SW480 (cell line): ENCODE data around the gene ACSL3.

Source experiments
- DNase-seq: peaks from one replicate; pipeline ENCODE4 v3.0.0-alpha.2; 2016; ENCODE audit warnings: low spot score

The ACSL3 gene

DNA sequence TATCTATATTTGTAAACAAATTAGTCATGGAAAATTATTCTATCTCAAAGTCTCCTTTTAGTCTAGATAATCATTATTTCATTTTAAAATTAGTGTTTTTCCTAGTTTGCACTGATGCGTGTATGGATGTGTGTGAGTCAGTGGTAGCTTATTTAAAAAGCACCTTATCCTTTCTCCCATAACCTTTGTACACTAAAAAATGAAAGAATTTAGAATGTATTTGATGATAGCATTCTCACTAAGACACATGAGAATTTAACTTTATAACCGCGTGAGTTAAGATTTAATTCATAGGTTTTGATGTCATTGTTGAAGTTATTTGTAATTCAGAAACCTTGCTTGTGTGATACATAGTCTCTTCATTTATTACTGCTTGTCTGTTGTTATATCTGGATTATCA, 81.7 kb downstream of the ACSL3 start:
- no peak for DNase-seq

DNA sequence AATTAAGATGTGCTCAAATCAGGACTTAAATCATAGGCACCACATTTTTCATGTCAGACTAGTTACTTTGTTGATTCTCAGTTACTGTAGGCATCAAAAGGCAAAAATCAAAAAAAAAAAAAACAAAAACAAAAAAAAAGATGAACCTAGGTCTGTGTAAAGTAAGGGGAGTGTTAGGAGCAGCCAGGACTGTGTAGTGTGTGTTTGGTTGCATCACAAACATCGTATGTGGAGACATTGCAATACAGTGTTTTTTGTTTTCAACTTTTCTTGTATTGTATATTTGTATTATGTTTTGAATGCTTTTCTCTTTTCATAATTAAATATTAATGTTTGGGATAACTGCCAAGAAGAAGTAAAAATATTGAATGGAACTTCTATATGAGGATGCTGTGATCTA, 82.1 kb downstream of the ACSL3 start:
- no peak for DNase-seq

DNA sequence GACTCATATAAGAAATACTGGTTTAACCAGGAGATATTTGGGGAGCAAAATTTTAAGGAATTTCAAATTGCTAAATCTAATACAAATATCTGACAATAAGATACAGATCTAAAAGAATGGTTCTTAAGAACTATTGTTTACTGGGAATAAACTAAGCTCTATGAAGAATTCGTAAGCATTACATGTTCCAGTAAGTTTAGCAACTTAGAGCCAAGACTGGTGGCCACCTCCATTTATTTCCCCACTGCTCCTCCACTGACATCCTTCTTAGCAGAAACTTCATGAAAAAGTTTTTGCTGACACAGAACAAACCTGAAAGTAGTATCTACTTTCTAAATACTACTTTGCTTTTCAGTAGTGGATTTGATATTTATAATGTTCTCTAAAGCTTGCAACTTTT, 83.0 kb downstream of the ACSL3 start:
- no peak for DNase-seq

DNA sequence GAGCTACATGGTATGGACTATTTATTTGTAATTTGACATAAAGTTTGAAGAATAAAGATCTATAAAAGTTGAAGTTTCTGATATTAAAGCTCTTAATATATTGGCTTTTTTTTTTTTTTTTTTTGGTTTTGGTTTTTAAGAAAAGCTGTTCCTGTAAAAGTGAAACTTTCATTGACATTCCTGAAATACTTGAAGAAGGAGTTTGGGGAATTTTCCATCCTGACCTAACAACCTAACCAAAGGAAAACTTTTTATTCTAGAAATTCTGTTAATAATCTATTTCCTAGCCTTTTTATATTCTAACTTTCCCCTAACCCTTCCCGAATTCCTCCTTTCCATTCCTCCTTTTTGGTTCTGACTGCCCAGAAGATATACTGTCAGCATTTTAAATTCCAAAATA, 83.7 kb downstream of the ACSL3 start:
- DNase-seq: no peak

DNA sequence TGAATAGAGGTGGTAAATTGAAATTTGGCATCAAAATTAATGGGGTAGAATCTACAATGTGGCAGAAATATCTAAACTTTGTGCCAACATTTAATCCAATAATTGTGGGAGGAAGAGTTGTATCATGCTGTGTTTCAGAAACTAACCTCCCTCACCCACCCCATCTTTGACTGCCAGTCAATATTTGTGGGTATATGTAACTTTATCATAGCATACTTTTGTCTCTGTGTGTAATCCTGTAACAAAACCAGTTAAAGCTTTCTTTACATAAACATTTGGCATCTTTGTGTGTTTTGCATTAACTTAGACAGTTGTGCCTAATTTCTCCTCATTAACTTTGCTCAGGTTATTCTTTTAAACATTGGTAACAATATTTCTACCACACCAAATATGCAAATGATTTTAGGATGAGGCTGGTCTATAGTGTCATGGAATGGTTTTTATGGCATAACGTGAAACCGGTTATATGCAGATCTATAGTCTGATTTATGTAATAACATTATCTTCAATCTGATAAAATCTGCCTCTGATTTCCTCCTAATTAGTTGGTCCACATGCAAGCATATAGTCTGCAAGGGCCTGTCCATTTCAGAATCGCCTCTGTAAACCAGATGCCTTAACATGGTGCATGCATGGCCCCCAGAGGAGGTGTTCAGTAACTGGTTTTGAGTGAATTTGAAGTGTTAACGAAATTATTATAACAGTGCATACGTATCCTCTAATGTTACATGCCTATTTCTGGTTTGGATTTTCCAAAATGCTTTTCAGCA, 84.3 kb downstream of the ACSL3 start:
- no peak for DNase-seq

DNA sequence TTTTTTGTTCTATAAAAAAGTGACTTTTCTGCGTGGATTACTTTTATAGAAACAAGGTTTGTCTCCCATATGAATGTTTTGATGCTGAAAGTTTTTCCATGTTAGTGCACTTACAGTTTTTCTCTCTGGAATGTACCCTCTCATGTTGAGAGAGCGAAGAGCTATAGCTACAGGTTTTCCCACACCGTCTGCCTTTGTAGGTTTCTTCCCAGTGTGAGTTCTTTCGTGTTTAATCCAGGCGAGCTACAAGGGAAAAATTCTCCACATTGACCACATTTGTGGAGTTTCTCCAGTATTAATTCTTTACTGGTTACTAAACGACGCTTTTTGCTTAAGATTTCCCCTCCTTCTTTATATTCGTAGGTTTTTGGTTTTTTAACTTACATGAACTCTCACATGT, 85.1 kb downstream of the ACSL3 start:
- DNase-seq: no peak

DNA sequence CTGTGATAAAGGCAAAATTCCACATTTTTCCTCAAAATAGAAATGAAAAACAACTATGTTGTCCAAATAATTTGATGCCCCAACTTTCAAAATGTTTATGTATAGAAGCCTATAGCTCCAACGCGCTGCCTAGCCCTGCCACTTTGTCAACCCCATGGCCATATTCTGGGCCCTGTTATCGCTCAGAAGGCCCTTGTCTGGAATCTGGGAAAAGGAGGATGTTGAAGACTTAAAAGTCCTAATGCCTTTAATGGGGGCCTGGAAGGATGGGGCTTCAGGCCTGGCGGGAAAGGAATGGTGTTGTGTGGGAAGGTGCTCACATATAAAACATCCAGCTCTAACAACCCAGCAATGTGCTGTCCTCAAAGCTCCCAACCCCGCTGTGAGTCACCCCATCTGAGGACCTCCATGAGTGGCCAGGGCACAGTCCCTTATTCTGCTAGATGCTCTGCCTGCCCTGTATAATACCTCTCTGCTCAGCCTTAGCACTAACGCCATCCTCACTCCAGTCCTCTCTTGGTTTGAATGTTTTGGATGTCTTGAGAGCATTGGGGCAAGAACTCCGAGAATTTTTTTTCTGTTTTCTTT, 86.0 kb downstream of the ACSL3 start:
- no peak for DNase-seq

DNA sequence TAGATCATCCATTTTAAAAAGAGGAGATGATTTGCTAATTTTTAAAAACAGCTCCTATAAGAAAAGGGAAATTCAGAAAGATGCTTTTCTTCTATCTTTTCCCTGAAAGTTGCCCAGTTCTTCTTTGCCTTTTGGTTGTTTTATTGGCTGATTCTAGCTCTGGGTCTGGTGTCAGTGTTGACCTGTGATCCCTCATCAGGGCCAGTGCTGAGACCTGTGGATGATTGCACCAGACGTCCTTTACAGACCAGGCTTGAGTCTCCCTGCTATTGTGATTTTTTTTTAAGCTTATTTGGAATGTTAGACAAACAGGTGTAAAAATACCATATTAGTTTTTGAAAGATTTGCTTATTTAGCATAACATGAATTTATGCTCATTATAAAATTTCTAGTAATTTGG, 88.2 kb downstream of the ACSL3 start:
- DNase-seq: no peak

DNA sequence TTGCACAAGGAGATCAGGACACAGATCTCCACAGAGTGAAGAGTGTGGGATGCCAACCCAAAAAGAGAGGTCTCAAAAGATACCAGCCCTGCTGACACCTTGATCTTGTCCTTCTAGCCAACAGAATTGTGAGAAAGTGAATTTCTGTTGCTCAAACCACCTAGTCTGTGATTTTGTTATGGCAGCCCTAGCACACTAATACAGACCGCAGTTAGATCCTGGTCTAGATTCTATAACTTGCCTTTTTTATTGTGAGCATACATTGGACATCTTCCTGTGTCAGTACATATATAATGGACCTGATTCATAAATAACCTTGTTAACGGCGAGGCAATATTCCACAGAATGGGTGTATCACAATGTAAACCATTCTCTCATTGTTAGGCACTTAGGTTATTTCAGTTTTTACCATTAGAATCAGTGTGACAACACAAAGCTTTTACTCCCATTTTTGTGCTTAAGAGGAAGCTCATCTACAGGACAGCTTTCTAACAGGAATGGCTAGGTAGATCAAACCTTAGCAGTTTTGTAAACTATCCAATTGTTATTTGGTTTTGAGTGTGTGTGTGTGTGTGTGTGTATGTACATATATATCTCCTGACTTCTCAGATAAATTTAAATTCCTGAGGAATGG, 89.0 kb downstream of the ACSL3 start:
- DNase-seq: no peak

DNA sequence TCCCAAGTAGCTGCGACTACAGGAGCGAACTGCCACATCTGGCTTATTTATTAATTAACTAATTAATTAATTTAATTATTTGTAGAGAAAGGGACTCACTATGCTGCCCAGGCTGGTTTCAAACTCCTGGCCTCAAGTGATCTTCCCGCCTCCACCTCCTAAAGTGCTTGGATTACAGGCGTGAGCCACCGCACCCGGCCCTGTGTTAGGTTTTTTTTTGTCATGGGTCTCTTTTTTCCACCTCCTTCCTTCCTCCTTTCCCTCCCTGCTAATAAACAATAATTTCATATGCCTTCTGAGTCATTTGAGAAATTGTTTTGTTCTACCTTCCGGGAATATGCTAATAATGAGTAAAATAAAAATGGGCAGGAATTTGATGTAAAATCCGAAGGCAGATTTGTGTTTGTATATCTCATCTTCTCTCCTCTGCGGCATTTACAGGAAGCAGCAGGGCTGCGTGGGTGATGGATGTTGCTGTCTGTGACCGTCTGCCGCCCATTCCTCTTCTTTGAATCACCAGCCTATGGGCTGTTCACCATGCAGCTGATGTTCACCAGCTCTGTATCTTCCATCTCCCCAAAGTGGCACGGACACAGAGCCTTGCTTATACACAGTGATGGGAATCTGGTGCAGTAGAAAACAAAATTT, 89.9 kb downstream of the ACSL3 start:
- DNase-seq: no peak

DNA sequence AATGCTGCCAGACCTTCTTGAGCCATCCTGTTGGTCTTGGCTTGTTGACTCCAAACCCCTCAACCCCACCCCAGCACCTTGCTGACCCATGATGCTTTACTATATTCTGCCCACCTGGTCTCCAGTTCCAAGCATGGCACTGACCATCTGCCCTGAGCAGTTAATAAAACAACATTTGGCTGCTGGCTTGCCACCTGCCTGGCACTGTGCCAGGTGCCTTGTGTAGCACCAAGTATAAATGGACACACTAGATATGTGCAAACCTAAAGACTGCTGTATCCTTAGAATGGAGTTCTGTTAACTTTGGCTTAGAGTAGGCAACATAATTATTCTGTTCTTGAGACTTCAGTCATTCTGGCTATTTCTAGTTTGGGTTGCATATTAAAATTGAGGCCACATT, 91.4 kb downstream of the ACSL3 start:
- DNase-seq: no peak

DNA sequence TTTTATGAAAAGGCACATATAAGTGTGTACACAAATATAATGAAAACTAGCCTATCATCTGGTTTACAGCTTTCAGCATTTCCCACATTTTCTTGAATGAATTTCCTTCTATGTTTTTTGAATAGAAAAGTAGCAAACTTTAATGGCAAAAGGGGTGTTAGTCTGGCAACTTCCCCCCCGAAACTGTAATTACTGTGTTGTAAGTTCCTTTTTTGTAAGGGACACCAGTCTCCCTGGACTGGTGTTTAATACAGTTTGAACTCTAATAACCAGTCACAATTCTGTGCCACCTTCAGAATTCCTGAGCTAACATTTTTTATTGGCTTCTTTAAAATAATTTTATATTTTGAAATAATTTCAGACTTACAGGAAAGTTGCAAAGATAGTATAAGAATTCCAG, 94.2 kb downstream of the ACSL3 start:
- no peak for DNase-seq

DNA sequence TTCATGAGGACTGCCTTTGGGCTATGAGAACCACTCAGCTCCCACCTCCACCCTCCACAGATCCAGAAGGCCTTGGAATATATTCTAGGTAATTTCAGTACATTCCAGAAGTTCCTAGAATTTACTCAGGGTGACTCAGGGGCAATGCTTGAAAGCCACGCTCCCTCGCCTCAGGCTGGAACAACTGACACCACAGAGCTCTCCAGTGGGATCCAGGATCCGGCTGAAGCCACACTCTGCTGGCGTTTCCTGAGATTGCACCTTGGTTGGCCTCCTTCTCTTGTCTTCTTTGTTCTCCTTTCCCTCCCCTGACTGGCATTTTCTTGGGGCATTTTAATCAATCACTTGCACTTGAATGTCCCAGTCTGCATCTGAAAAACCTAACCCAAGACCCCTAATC, 98.5 kb downstream of the ACSL3 start:
- DNase-seq: peak; percentile 49

DNA sequence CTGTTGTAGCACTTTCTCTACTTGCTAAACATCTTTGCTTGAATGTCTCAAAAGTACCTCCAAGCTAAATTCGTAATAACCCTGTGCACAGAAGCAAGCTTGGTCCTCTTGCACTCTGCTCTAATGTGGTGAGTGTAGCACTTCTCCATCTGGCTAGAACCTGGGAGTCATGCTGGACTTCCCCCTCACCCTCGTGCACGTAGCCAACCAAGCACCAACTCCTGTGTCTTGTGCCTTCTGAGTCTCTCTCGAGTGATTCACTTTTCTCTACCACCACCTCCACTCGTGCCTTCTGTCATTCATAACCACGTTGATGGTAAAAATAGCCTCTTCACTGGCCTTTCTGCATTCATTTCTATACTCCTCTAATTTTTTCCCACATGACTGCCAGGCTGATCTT, 99.3 kb downstream of the ACSL3 start:
- DNase-seq: no peak

DNA sequence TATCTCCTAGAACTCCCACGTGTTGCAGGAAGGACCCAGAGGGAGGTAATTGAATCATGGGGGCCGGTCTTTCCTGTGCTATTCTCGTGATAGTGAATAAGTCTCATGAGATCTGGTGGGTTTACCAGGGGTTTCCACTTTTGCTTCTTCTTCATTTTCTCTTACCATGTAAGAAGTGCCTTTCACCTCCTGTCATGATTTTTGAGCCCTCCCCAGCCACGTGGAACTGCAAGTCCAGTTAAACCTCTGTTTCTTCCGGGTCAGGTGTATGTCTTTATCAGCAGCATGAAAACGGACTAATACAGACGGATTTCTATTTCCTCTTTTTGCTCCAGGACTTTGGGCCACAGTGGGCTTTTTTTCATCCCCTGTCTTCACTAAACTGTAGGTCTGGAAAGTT, 102.8 kb downstream of the ACSL3 start:
- DNase-seq: no peak

DNA sequence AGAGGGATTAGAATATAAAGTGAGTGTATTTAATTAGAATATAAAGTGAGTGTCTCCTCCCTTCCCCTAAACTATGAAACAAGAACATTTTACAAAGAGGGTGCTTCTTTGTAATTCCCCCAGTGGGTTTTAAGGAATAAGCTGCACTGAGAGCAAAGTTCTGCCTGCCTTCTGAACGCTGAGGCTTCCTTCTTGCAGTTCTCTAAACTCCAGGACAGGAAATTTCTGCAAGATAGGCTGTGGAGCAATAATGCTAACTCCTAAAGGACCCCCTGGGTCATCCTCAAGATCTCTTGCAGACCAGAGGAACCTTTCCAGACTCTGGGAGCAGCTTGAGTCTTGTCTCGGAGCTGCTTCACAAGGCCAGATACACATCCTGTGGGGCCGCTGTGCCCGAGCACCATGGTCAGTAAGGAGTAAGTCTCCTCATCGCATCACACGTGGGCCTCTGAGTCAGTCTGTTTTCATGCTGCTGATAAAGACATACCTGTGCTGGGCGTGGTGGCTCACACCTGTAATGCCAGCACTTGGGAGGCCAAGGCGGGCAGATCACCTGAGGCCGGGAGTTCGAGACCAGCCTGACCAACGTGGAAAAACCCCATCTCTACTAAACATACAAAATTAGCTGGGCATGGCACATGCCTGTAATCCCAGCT, 103.7 kb downstream of the ACSL3 start:
- no peak for DNase-seq

DNA sequence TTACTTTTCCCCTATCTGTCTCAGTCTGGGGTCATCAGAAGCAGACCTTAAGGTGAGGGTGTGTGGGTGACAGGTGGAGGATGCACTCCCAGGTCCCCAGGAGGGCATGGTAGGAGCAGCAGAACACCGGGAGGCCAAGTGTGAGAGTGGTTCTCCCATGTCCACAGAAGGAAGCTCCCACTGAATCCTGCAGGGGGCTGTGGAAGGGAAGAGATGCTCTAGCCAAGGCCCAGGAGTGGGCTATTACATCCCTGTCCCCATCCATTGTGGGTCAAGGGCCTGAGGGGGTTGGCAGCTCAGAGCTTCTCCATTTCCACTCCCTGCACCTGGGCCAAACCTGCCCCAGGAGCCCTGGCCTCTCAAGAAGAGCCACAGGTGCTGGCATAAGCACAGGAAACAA, 104.7 kb downstream of the ACSL3 start:
- DNase-seq: no peak

DNA sequence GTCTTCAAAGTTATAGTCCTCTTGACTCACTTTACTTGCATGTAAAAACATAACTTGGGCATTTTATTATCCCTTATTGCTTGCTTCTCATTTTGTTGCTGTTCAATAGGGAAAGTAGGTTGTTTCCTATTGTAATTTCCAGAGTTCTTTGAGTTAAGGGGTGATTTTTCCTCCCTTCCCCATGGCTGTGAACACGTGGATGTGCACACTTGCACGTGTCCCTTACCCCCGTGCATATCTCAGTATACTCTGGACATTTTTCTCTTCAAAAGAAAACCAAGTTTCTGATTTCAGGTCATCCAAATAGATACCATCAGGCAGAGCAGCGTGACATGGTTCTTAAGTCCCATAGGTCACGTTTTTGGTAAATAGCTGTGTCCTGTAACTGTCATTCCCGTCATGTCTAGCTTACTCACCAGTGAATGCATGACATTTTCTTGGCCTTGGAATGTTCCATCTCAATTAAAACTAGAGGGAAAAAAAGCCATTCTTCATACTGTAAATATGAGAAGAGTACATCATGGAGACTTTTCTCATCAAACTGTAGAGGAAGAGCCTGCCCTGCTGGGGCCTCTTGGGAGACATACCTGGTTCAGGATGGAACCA, 107.8 kb downstream of the ACSL3 start:
- DNase-seq: no peak

DNA sequence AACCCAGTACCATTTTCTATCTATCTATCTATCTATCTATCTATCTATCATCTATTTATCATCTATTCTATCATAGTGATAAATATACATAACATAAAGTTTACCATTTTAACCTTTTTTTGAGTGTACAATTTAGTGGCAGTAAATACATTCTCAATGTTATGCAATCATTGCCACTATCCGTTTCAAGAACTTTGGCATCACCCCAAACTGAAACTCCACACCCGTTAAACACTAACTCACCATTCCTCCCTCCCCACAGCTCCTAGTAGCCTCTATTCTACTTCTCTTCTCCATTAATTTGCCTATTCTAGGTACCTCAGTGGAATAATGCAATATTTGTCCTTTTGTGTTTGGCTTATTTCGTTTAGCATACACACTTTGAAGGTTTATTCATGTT, 108.7 kb downstream of the ACSL3 start:
- DNase-seq: no peak

DNA sequence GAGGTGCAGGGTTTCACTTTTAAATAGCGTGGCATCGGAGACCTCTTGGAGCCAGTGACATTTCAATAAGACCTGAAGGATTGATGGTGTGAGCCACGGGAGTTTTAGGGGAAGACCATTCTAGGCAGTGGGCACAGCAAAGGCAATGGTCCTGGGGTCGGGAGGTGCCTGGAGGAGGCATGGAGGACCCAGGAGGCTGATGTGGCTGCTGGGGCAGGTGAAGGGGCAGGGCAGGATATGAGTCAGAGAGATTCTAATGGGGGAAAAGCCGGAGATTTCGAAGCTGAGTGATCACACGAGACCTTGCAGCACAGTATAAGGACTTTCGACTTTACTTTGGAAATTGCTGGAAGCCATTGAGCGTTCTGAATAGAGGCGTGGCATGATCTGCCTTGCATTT, 111.6 kb downstream of the ACSL3 start:
- DNase-seq: no peak

DNA sequence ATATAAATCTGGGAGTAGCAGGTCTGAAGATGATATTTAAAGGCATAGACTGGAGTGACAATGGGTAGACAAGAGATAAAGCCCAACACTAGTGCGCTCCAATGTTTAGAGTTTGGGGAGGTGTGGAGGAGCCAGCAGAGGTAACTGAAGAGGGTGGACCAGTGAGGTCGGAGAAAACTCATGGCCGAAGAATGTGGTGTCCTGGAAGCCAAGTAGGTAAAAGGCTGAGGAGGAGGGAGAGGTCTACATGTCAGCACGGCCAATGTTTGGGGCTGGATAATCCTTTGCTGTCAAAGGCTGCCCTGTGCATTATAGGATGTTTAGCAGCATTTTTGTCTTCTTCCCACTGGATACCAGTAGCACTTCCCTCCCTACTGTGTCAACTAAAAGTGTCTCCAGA, 112.4 kb downstream of the ACSL3 start:
- DNase-seq: no peak

DNA sequence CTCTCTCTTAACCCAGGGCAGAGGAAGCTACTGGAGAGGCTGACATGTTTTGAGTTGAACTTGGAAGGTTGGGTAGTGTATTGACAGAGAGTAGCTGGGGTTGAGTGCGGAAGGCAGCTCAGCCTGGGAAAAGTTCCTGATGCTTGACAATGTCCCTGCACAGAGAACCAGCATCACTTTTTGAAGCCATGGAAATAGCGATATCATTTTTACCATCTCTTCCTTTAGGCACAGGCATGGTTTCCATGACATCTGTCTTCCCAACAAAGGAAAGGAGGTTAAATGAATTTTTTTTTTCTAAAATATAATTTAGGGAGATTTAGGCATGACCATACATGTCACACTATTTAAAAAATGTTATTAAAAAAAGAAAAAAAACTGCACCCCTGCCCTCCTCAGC, 112.9 kb downstream of the ACSL3 start:
- DNase-seq: no peak
